GM12878 (cell line): ENCODE results near the gene FOXD3. TPM values are rescaled to one million over a fixed set of nuclear protein-coding genes. Genes with fewer than 3 reads are reported as not detected.

Source experiments
- ATAC-seq: fragments of 200-7000 bp; cut with Tn5 transposase; 3 replicates; pipeline ENCODE4 v1.9.1; 2020; ENCODE audit warnings: mild to moderate bottlenecking, moderate library complexity
- BruUV-seq: library from RNA; stranded (reverse); fragments of 400-500 nt; replicated peaks from 2 replicates; lab custom pipeline; 2021; lab: Mats Ljungman, UMichigan
- CTCF ChIA-PET: fragments of 300-600 bp; sonication (Branson Sonifier 250); formaldehyde crosslinking; extraction: SDS; loops from one replicate; lab custom pipeline; 2021; ENCODE audit warnings: inconsistent platforms; lab: Yijun Ruan, JAX
- POLR2A ChIA-PET: fragments of 350-600 bp; formaldehyde crosslinking; extraction: SDS; loops from one replicate; lab custom pipeline; 2021; ENCODE audit warnings: inconsistent platforms; lab: Charles Lee
- RAD21 ChIA-PET: fragments of 300-600 bp; sonication (Branson Sonifier 250); formaldehyde crosslinking; loops from one replicate; lab custom pipeline; 2023; ENCODE audit warnings: antibody characterized with exemption; ENCODE audit not compliant: unreplicated experiment; lab: Charles Lee
- SMC1A ChIA-PET: fragments of 300-600 bp; sonication (Branson Sonifier 250); formaldehyde crosslinking; loops from one replicate; lab custom pipeline; 2023; ENCODE audit not compliant: unreplicated experiment, uncharacterized antibody; lab: Charles Lee
- DNase-seq: peaks from one replicate; pipeline ENCODE4 v3.0.0-alpha.2; 2011; ENCODE audit warnings: low read depth, low spot score
- FAIRE-seq: peaks from 3 replicates; lab custom pipeline; 2011; peaks lifted over from hg19 to GRCh38; lab: Jason Lieb, UNC
- H2AFZ ChIP-seq: 2 replicates; pipeline ENCODE4 v1.6.0; 2011; ENCODE audit warnings: low read depth, low read length, control low read depth; ENCODE audit not compliant: control insufficient read depth
- H3K27ac ChIP-seq: 2 replicates; pipeline ENCODE4 v1.5.1; 2011; ENCODE audit warnings: control low read depth; ENCODE audit not compliant: control insufficient read depth, insufficient read depth
- H3K27me3 ChIP-seq, 2 experiments: replicated peaks in 1 of 2; 2 replicates each; pipeline versions ENCODE4 v1.6.0 to v1.6.1; 2011; ENCODE audit warnings: low read length in 1 of 2; ENCODE audit not compliant: control insufficient read depth in 2 of 2, insufficient read depth in 2 of 2
- H3K36me3 ChIP-seq, 2 experiments: 2 replicates each; pipeline ENCODE4 v1.5.1; 2011; ENCODE audit warnings: low read length in 1 of 2; ENCODE audit not compliant: control insufficient read depth in 2 of 2, insufficient read depth in 2 of 2
- H3K4me1 ChIP-seq: 2 replicates; pipeline ENCODE4 v1.6.1; 2011; ENCODE audit warnings: mild to moderate bottlenecking, low read length, moderate library complexity, mixed read lengths; ENCODE audit not compliant: control insufficient read depth, insufficient read depth
- H3K4me2 ChIP-seq: 2 replicates; pipeline ENCODE4 v1.6.0; 2011; ENCODE audit warnings: control low read depth; ENCODE audit not compliant: control insufficient read depth, insufficient read depth
- H3K4me3 ChIP-seq: fragments of 200-600 bp; sonication (generic); 2 replicates; pipeline ENCODE4 v1.5.1; 2016
- H3K79me2 ChIP-seq: 2 replicates; pipeline ENCODE4 v1.6.0; 2011; ENCODE audit warnings: low read length; ENCODE audit not compliant: control insufficient read depth, insufficient read depth
- H3K9ac ChIP-seq: 2 replicates; pipeline ENCODE4 v1.8.0; 2011; ENCODE audit warnings: low read length, control low read depth, mixed read lengths; ENCODE audit not compliant: control insufficient read depth, insufficient read depth
- H3K9me3 ChIP-seq: replicated peaks from 3 replicates; pipeline ENCODE4 v1.5.1; 2011; ENCODE audit warnings: mild to moderate bottlenecking, low read length; ENCODE audit not compliant: control insufficient read depth, insufficient read depth
- H4K20me1 ChIP-seq: 2 replicates; pipeline ENCODE4 v1.6.0; 2011; ENCODE audit not compliant: control insufficient read depth, insufficient read depth
- BCL11A ChIP-seq: IDR thresholded peaks from 2 replicates; pipeline ENCODE4 v1.6.1; 2011; ENCODE audit warnings: low read depth, low read length
- BMI1 ChIP-seq: fragments of 450-650 bp; IDR thresholded peaks from 2 replicates; pipeline ENCODE4 v1.6.1; 2016; ENCODE audit warnings: mild to moderate bottlenecking, moderate library complexity, borderline replicate concordance
- CEBPB ChIP-seq, 2 experiments: fragments of 150-350 bp in 1 of 2; IDR thresholded peaks; 2 replicates each; pipeline ENCODE4 v1.6.1; 2012 to 2014; ENCODE audit warnings: low read depth in 2 of 2, low read length in 2 of 2, borderline replicate concordance in 1 of 2, inconsistent platforms in 1 of 2
- ESRRA ChIP-seq: IDR thresholded peaks from 2 replicates; pipeline ENCODE4 v1.6.1; 2012; ENCODE audit warnings: mild to moderate bottlenecking, low read length, improper control_type of control experiment
- HCFC1 ChIP-seq: fragments of 150-350 bp; IDR thresholded peaks from 2 replicates; pipeline ENCODE4 v1.6.1; 2014; ENCODE audit warnings: low read length
- HDAC6 ChIP-seq: fragments of 200-600 bp; sonication (generic); IDR thresholded peaks from one replicate; pipeline ENCODE4 v1.8.0; 2017; ENCODE audit warnings: antibody characterized with exemption; ENCODE audit not compliant: unreplicated experiment
- NBN ChIP-seq: fragments of 450-650 bp; IDR thresholded peaks from 2 replicates; pipeline ENCODE4 v1.6.1; 2016
- POLR2AphosphoS2 ChIP-seq: IDR thresholded peaks from 2 replicates; pipeline ENCODE4 v1.6.1; 2011; ENCODE audit warnings: low read depth, mild to moderate bottlenecking, low read length, improper control_type of control experiment, moderate library complexity
- TARDBP ChIP-seq: IDR thresholded peaks from 2 replicates; pipeline ENCODE4 v1.6.1; 2016; ENCODE audit warnings: borderline replicate concordance
- ZNF207 ChIP-seq: fragments of 450-650 bp; IDR thresholded peaks from 2 replicates; pipeline ENCODE4 v1.6.1; 2014; ENCODE audit warnings: antibody characterized with exemption, mild to moderate bottlenecking, borderline replicate concordance
- ZNF24 ChIP-seq: fragments of 450-650 bp; IDR thresholded peaks from 2 replicates; pipeline ENCODE4 v1.6.1; 2017; ENCODE audit warnings: antibody characterized with exemption, mild to moderate bottlenecking
- ZZZ3 ChIP-seq: IDR thresholded peaks from 2 replicates; pipeline ENCODE4 v1.6.1; 2011; ENCODE audit warnings: low read depth; ENCODE audit not compliant: control insufficient read depth, insufficient read length
- WGBS: methylation state at CpG from one replicate; pipeline ENCODE4 v1.1.6; 2016; ENCODE audit warnings: low lambda C conversion rate; ENCODE audit not compliant: insufficient replicate concordance, insufficient coverage; ENCODE audit errors: missing lambda C conversion rate; 5-methylcytosine and 5-hydroxymethylcytosine counted together
- in situ Hi-C: fragments of 300-500 bp; cut with MboI; formaldehyde crosslinking; loops from 9 replicates; pipeline ENCODE4 v1.14.3; 2018; ENCODE audit warnings: mixed read lengths
- intact Hi-C: fragments of 100-400 bp; cut with micrococcal nuclease; formaldehyde crosslinking; loops from one replicate; pipeline ENCODE4 v1.14.2; 2022; ENCODE audit not compliant: unreplicated experiment
- polyA plus RNA-seq, 11 experiments: library from polyadenylated mRNA; depleted of rRNA in 4 of 11; unstranded in 6 of 11; stranded (reverse) in 5 of 11; fragments of >200 nt; fragmentation: Nextera tagmentation in 4 of 11; fragmentation: Illumina TruSeq in 1 of 11; extraction: Ambion mirVana in 4 of 11; extraction: Trizol in 1 of 11; gene quantifications; 1 replicate in 1 of 11; 2 replicates in 10 of 11; pipeline versions ENCODE4 v1.2.1 to v1.2.3, GENCODE V29; 2011 to 2016; ENCODE audit warnings: inconsistent platforms in 2 of 11, missing spikeins in 2 of 11, low read depth in 1 of 11
- total RNA-seq, 4 experiments: library from RNA; depleted of rRNA in 3 of 4; stranded (reverse); fragments of >200 nt in 3 of 4; fragmentation: Illumina TruSeq in 1 of 4; extraction: Trizol in 1 of 4; gene quantifications; 2 replicates each; pipeline versions ENCODE4 v1.2.1 to v1.2.3, GENCODE V29; 2013 to 2021
- TF ChIP-seq, protein P1 (sequence below), 3 experiments: IDR thresholded peaks in 2 of 3; conservative IDR thresholded peaks in 1 of 3; 2 replicates each; pipeline ENCODE4 v1.5.1; 2011; ENCODE audit warnings: low read depth in 3 of 3, low read length in 3 of 3, mild to moderate bottlenecking in 3 of 3, control low read depth in 2 of 3, moderate library complexity in 2 of 3, inconsistent platforms in 1 of 3, mixed read lengths in 1 of 3; ENCODE audit not compliant: control insufficient read depth in 2 of 3, insufficient read depth in 1 of 3; ENCODE audit errors: extremely low read depth in 1 of 3
- TF ChIP-seq, protein P2 (sequence below): fragments of 450-650 bp; IDR thresholded peaks from 2 replicates; pipeline ENCODE4 v1.6.1; 2017; ENCODE audit warnings: antibody characterized with exemption, mild to moderate bottlenecking, moderate library complexity

Gene FOXD3
- total and polyA plus RNA-seq, 10 of the 15 experiments (the other 5 are each of a cell fraction or from before 2014, with no cell fraction given): not detected

DNA sequence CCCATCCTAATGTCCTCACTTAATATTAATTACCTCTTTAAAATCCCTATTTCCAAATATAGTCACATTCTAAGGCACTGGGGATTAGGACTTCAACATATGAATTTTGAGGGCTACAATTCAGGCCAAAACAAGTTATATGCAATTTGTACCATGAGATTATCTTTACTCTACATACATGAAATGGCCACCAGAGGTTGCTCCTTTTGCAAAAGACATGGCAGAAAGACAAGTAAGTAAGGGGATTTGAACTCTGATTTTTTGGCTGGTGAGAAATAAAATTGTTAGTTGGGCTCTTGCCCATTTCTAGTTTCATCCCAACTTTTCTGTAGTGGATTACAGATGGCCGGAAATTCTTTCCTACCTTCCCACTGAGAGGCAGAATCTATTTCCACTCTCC, 40.2 kb downstream of the FOXD3 start:
- Histone ChIP-seq H4K20me1 (no peaks in the 10 kb centered on the region), H3K27me3 (no peaks in the 10 kb centered on the region), H3K4me2 (no peak overlapping the region), H3K4me1 (peaks cover 5% of the 10 kb centered on the region; the same call in 1 of the 2 replicates), H3K9ac (no peak overlapping the region), H3K79me2 (no peaks in the 10 kb centered on the region; the same call in 1 of the 2 replicates), H3K4me3 (no peak overlapping the region), H3K27ac (no peak overlapping the region), H3K9me3 (no peaks in the 10 kb centered on the region), H3K36me3 (no peaks in the 10 kb centered on the region), H2AFZ (no peak overlapping the region)
- ChIA-PET RAD21 (no interaction called here), CTCF (no interaction called here), SMC1A (no interaction called here), POLR2A (no interaction called here)
- TF ChIP-seq ESRRA: no peak
- TF ChIP-seq HCFC1: no peak
- TF ChIP-seq, protein P1, sequence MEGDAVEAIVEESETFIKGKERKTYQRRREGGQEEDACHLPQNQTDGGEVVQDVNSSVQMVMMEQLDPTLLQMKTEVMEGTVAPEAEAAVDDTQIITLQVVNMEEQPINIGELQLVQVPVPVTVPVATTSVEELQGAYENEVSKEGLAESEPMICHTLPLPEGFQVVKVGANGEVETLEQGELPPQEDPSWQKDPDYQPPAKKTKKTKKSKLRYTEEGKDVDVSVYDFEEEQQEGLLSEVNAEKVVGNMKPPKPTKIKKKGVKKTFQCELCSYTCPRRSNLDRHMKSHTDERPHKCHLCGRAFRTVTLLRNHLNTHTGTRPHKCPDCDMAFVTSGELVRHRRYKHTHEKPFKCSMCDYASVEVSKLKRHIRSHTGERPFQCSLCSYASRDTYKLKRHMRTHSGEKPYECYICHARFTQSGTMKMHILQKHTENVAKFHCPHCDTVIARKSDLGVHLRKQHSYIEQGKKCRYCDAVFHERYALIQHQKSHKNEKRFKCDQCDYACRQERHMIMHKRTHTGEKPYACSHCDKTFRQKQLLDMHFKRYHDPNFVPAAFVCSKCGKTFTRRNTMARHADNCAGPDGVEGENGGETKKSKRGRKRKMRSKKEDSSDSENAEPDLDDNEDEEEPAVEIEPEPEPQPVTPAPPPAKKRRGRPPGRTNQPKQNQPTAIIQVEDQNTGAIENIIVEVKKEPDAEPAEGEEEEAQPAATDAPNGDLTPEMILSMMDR (IDR thresholded peaks at IDR 0.05 in 2 of 3, conservative IDR thresholded peaks at IDR 0.05 in 1 of 3; ENCODE audit: control insufficient read depth in 2 of 3, extremely low read depth in 1 of 3, insufficient read depth in 1 of 3, low read depth in 3 of 3, low read length in 3 of 3): 0 out of 6 replicates have a peak, but pooled peaks of 1 of the 3 experiments have one; percentile 3
- DNase-seq (no peak), FAIRE-seq (no peak), ATAC-seq (no peak)
- intact Hi-C loops (no loop called here), in situ Hi-C loops (no loop called here)
- WGBS: 95% methylated on average over 1 of the region's 1 CpG
- no TSS peak for BruUV-seq

DNA sequence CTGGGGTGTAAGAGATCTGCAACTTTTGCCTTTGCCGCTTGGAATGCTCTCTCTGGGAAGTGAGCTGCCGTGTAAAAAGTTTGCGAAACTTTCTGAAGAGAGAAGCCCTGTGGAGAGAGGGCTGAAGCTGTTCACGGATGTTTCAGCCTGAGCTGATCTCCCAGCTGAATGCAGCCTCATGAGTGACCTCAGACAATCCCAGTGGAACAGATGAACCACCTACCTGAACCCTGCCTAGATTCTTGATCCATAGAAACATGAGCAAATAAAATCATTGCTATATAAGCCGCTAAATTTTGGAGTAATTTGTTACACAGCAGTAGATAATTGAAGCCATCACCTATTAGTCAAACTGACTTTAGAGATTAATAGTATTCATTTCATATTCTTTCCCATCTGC, 40.6 kb downstream of the FOXD3 start:
- SMC1A ChIA-PET: no interaction called here
- H3K36me3 ChIP-seq: no peaks in the 10 kb centered on the region
- CTCF ChIA-PET: no interaction called here
- 84% methylated on average over 5 of the region's 5 CpGs for WGBS
- H4K20me1 ChIP-seq: no peaks in the 10 kb centered on the region
- in situ Hi-C loops (no loop called here), intact Hi-C loops (no loop called here)
- peaks cover 5% of the 10 kb centered on the region; the same call in 1 of the 2 replicates for H3K4me1 ChIP-seq
- POLR2A ChIA-PET: no interaction called here
- no peak overlapping the region for H3K9ac ChIP-seq
- DNase-seq (no peak), FAIRE-seq (no peak), ATAC-seq (no peak)
- no peak overlapping the region for H3K4me2 ChIP-seq
- RAD21 ChIA-PET: no interaction called here
- no peaks in the 10 kb centered on the region for H3K9me3 ChIP-seq
- no peak overlapping the region for H3K4me3 ChIP-seq
- H3K27ac ChIP-seq: no peak overlapping the region
- no peaks in the 10 kb centered on the region for H3K27me3 ChIP-seq
- BruUV-seq: no TSS peak
- H2AFZ ChIP-seq: no peak overlapping the region
- H3K79me2 ChIP-seq: peaks cover 2% of the 10 kb centered on the region
- TF ChIP-seq NBN (no peak), CEBPB (IDR thresholded peaks at IDR 0.05; ENCODE audit: borderline replicate concordance in 1 of 2, low read depth in 2 of 2, low read length in 2 of 2) (no peak), TARDBP (no peak), BMI1 (no peak), ZZZ3 (no peak), ZNF24 (no peak), BCL11A (no peak), POLR2AphosphoS2 (no peak), HDAC6 (no peak), ZNF207 (no peak)
- TF ChIP-seq, protein P2, sequence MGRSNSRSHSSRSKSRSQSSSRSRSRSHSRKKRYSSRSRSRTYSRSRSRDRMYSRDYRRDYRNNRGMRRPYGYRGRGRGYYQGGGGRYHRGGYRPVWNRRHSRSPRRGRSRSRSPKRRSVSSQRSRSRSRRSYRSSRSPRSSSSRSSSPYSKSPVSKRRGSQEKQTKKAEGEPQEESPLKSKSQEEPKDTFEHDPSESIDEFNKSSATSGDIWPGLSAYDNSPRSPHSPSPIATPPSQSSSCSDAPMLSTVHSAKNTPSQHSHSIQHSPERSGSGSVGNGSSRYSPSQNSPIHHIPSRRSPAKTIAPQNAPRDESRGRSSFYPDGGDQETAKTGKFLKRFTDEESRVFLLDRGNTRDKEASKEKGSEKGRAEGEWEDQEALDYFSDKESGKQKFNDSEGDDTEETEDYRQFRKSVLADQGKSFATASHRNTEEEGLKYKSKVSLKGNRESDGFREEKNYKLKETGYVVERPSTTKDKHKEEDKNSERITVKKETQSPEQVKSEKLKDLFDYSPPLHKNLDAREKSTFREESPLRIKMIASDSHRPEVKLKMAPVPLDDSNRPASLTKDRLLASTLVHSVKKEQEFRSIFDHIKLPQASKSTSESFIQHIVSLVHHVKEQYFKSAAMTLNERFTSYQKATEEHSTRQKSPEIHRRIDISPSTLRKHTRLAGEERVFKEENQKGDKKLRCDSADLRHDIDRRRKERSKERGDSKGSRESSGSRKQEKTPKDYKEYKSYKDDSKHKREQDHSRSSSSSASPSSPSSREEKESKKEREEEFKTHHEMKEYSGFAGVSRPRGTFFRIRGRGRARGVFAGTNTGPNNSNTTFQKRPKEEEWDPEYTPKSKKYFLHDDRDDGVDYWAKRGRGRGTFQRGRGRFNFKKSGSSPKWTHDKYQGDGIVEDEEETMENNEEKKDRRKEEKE: no peak
